PC-3 (cell line): Measurements from ENCODE around the gene ADRB2.
A peak's percentile ranks its signal among the peaks of the same experiment; 100 is the strongest.

ENCODE experiments used
- EZH2 ChIP-seq: fragments of 300-600 bp; sonication (generic); IDR thresholded peaks from one replicate; pipeline ENCODE4 v1.6.1; 2017; ENCODE audit warnings: antibody characterized with exemption, mild to moderate bottlenecking, low read length; ENCODE audit not compliant: unreplicated experiment
- TF ChIP-seq, protein P1 (sequence below): fragments of 300-600 bp; sonication (generic); conservative IDR thresholded peaks from 2 replicates; pipeline ENCODE4 v1.5.1; 2017; ENCODE audit warnings: antibody characterized with exemption, low read depth, mild to moderate bottlenecking, low read length

DNA sequence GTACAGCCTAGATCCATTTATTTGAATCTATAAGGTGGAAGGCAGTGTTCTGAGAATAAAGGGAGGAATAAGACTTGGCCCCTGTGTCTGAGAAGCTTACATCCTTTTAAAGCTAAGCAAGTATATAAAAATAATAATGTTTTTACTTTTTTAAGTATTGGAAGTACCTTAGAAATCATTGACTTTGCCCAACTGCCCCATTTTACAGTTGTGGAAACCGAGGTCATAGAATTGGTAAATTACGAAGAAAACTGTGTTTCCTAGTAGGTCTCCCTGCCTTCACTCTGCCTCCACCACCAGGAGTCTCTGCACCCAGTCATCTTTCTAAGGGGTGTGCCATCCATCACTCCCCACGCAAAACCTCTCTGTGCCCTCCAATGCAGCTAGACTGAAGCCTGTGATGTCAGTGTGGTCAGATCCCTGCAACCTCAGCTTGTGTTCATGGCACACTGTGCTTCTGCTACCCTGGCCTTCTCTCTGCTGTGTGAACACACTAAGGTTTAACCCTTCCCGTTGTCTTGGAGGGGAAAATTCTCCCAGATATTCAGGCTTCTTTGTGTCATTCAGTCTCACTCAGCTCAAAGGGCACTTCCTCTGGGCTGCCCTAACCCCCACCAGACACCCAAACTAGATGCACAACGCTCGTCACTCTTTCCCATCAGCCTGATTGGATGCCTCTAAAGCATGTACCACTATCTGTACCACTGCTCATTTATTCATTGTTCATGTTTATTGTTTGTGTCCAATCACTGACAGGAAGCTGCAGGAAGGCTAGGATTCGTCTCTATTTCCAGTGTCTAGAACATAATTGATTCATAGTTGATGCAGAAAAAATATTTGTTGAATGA is 18.2 kb downstream of the ADRB2 start:
- TF ChIP-seq, protein P1, sequence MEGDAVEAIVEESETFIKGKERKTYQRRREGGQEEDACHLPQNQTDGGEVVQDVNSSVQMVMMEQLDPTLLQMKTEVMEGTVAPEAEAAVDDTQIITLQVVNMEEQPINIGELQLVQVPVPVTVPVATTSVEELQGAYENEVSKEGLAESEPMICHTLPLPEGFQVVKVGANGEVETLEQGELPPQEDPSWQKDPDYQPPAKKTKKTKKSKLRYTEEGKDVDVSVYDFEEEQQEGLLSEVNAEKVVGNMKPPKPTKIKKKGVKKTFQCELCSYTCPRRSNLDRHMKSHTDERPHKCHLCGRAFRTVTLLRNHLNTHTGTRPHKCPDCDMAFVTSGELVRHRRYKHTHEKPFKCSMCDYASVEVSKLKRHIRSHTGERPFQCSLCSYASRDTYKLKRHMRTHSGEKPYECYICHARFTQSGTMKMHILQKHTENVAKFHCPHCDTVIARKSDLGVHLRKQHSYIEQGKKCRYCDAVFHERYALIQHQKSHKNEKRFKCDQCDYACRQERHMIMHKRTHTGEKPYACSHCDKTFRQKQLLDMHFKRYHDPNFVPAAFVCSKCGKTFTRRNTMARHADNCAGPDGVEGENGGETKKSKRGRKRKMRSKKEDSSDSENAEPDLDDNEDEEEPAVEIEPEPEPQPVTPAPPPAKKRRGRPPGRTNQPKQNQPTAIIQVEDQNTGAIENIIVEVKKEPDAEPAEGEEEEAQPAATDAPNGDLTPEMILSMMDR: peak; percentile 42
- no peak for TF ChIP-seq EZH2
